22Rv1 (cell line): ENCODE data around the gene SCAMP2.

Experiments used
- H3K27ac ChIP-seq: fragments of 450-650 bp; 2 replicates; pipeline ENCODE4 v1.5.1; 2017
- ZFX ChIP-seq: fragments of 450-650 bp; IDR thresholded peaks from 2 replicates; pipeline ENCODE4 v1.6.1; 2017; ENCODE audit warnings: antibody characterized with exemption, borderline replicate concordance
- TF ChIP-seq, protein P1 (sequence below): fragments of 450-650 bp; IDR thresholded peaks from 2 replicates; pipeline ENCODE4 v1.5.1; 2017; ENCODE audit warnings: mild to moderate bottlenecking

Gene SCAMP2

DNA sequence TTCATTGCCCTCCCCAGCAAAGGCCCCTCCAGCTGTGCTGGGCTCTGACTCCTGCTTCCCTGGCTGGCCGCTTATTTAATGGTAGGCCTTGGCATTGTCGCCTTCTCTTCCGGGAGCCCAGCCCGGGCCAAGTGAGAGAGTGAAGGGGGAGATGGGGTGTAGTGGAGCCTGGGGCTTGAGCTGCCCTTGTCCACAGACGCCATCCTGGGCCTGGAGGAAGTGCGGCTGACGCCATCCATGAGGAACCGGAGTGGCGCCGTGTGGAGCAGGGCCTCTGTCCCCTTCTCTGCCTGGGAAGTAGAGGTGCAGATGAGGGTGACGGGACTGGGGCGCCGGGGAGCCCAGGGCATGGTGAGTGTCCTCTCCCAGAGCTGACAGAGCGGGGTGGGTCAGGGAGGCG is 57.2 kb downstream of the SCAMP2 start:
- TF ChIP-seq, protein P1, sequence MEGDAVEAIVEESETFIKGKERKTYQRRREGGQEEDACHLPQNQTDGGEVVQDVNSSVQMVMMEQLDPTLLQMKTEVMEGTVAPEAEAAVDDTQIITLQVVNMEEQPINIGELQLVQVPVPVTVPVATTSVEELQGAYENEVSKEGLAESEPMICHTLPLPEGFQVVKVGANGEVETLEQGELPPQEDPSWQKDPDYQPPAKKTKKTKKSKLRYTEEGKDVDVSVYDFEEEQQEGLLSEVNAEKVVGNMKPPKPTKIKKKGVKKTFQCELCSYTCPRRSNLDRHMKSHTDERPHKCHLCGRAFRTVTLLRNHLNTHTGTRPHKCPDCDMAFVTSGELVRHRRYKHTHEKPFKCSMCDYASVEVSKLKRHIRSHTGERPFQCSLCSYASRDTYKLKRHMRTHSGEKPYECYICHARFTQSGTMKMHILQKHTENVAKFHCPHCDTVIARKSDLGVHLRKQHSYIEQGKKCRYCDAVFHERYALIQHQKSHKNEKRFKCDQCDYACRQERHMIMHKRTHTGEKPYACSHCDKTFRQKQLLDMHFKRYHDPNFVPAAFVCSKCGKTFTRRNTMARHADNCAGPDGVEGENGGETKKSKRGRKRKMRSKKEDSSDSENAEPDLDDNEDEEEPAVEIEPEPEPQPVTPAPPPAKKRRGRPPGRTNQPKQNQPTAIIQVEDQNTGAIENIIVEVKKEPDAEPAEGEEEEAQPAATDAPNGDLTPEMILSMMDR, result no peak
- no peak for TF ChIP-seq ZFX
- H3K27ac ChIP-seq, result peak overlapping the region; percentile 75

DNA sequence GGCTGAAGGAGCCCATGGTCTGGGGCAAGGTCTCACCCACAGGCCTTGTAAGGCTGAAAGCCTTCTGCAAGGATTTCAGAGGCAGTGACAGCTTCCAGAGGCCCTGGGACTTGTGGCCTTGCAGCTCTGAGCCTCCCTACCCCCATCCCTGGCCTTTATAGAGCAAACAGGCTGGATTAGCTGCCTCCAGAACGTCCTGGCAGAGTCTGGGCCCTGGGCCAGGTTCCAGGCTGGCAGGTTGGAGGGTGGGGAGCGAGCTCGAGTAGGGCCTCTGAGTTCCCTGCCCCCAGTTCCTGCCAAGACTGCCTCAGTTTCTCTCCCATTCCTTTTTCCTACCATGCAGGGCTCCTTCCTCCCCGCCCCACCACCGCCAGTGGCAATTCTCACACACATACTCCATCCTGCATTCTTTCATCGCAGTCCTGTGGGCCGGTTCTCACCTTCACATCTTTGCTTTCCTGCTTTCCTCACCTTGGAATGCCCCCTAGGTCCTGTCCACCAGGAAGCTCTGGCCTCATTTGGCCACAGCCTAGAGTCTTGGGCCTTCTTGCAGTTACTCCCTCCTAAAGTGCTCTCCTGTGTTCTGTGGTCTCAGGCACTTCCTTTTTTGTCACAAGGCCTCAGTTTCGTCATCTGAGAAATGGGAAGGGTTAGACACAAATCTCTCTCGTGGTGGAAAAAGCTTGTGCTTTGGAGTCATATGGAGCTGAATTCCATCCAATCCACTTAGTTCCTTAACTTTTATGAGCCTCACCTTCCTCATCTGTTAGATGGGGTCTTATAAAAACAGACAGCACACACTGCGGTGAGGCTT is 57.8 kb downstream of the SCAMP2 start:
- TF ChIP-seq ZFX, result no peak
- TF ChIP-seq, protein P1, result no peak
- H3K27ac ChIP-seq, result peak overlapping the region; percentile 75

DNA sequence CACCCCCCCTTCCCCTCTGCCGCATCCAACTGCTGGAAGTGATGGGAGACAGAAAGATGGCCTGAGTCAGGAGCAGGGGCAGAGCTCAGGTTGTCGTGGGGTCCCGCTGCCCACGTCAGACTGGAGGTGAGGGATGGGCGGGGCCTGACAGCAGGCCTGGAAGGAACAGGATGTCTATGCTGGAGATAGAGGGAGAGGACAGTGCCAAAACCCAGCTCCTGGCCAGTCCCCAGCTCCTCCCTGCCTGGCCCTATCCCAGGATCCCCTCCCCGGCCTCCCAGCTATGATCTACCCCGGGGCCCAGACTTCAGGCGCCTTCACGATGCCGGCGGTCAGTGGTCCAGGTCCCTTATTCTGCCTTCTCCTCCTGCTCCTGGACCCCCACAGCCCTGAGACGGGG is 60.6 kb downstream of the SCAMP2 start, which contains the start of gene LMAN1L:
LMAN1L (plus strand) TSS at position 303 of the 400 bp plus-strand sequence; CDS start at position 323, 20 bp downstream.
- TF ChIP-seq, protein P1, result no peak
- TF ChIP-seq ZFX, result no peak
- H3K27ac ChIP-seq, result peak within 1 kb of the TSS; percentile 75; the same call in 1 of the 2 replicates

DNA sequence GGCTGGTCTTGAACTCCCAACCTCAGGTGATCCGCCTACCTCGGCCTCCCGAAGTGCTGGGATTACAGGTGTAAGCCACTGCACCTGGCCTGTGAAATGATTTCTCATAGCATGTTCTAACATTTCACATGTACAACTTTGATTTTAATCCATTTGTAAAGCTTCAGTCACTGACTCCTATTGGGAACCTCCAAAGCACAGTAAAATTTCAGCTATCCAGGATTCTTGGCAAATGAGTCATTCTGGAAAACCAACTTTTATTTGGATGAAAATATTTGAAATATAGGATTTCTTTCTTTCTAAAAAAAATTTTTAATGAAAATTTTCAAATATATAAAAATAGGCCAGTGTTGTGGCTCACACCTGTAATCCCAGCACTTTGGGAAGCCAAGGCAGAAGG is 63.2 kb downstream of the SCAMP2 start:
- TF ChIP-seq ZFX, result no peak
- TF ChIP-seq, protein P1, result no peak
- H3K27ac ChIP-seq, result no peak overlapping the region

DNA sequence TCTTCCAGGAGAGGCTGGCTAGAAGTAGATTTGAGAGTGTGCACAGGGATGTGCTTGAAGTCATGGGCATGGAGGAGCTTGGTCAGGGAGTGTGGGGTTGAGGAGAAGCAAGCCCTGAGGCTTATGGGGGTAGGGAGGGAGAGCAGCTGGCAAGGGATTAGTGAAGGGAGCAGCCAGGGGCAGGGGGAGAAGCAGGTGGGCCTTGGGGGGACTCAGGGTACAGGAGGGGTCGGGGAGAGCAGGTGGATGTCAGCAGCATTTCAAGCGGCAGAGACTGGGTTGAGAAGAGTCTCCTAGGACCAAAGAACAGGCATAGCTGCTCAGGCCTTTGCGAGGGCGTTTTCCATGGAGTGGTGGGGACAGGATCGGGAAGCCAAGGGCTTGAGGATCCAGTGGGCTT is 63.9 kb downstream of the SCAMP2 start:
- no peak overlapping the region for H3K27ac ChIP-seq
- TF ChIP-seq, protein P1, result no peak
- no peak for TF ChIP-seq ZFX

DNA sequence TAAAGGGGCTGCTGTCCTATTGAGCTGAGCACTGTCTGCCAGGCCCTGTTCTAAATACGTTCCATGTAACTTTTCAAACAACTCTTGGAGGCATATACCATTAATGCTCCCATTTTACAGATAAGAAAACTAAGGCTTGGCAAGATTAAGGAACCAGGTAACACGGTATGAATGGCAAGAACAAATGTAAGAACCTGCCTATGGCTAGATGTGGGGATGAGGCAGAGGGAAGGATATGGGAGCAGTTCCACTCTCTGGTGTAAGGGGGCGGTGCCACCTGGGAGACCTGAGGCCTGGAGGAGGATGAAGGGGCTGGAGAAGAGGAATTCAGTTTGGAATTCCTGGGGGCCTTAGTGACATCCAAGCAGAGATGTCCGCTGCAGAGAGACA is 64.3 kb downstream of the SCAMP2 start:
- no peak overlapping the region for H3K27ac ChIP-seq
- no peak for TF ChIP-seq ZFX
- TF ChIP-seq, protein P1, result peak; percentile 28; the same call in 1 of the 2 replicates
